Measurements from ENCODE around the gene KRTAP19-8. TPM values are rescaled to one million over a fixed set of nuclear protein-coding genes. Genes with fewer than 3 reads are reported as not detected.

KRTAP19-8 gene
- polyA plus RNA-seq, 1 of the 3 experiments (the other 2 are of a cell fraction), result not detected

- Histone ChIP-seq H3K27ac (ENCODE audit: low read depth in 2 of 2, low read length in 1 of 2) (no peak overlapping the region), H3K36me3 (replicated peaks in 1 of 2; ENCODE audit: control insufficient read depth in 1 of 2, insufficient read depth in 2 of 2, low read length in 1 of 2) (no peaks in the 10 kb centered on the region), H3K79me2 (ENCODE audit: insufficient read depth) (no peaks in the 10 kb centered on the region), H4K20me1 (ENCODE audit: insufficient read depth) (no peaks in the 10 kb centered on the region), H3K9ac (no peak overlapping the region), H3K27me3 (ENCODE audit: insufficient read depth) (peaks cover 4% of the 10 kb centered on the region; the same call in 1 of the 2 replicates), H3F3A (replicated peaks; ENCODE audit: insufficient read depth) (no peaks in the 10 kb centered on the region), H3K4me1 (ENCODE audit: control insufficient read depth in 1 of 2, insufficient read depth in 2 of 2, low read depth in 1 of 2, low read length in 1 of 2) (no peaks in the 10 kb centered on the region), H3K4me2 (no peak overlapping the region), H3K9me2 (no peaks in the 10 kb centered on the region), H3K9me3 (no peaks in the 10 kb centered on the region), H2AFZ (ENCODE audit: low read depth) (no peak overlapping the region), H3K4me3 (ENCODE audit: low read depth in 2 of 2, low read length in 1 of 2) (no peak overlapping the region)
- no peak for TF ChIP-seq SIN3A (IDR thresholded peaks at IDR 0.05; ENCODE audit: borderline replicate concordance, low read depth, low read length)
- no peak for TF ChIP-seq FOXM1 (IDR thresholded peaks at IDR 0.05; ENCODE audit: low read depth)
- TF ChIP-seq RAD21 (IDR thresholded peaks at IDR 0.05; ENCODE audit: low read length), result no peak
- TF ChIP-seq MAX (IDR thresholded peaks at IDR 0.05; ENCODE audit: low read depth), result no peak
- TF ChIP-seq RFX5 (IDR thresholded peaks at IDR 0.05; ENCODE audit: low read length), result no peak
- no peak for TF ChIP-seq USF1 (IDR thresholded peaks at IDR 0.05; ENCODE audit: borderline replicate concordance, low read depth)
- ChIA-PET CTCF (interaction anchor here (0.6 to 1.2 kb wide), 2 partner anchors 17 to 72 kb away, joined by 3 read pairs; no protein-coding TSS in a partner anchor), POLR2A (no interaction called here)
- WGBS (ENCODE audit: low lambda C conversion rate), result 4% methylated on average over 4 of the region's 4 CpGs
- no peak for DNase-seq
These were observed 25.9 kb downstream of the KRTAP19-8 start for GRCh38 chr21:31012133-31013089.

- CTCF ChIA-PET, result no interaction called here
- H3K79me2 ChIP-seq (ENCODE audit: insufficient read depth), result no peaks in the 10 kb centered on the region
- no peaks in the 10 kb centered on the region for H3K4me1 ChIP-seq (ENCODE audit: control insufficient read depth in 1 of 2, insufficient read depth in 2 of 2, low read depth in 1 of 2, low read length in 1 of 2)
- no peak overlapping the region for H3K4me2 ChIP-seq
- no peaks in the 10 kb centered on the region for H3K9me3 ChIP-seq
- H2AFZ ChIP-seq (ENCODE audit: low read depth), result no peak overlapping the region
- POLR2A ChIA-PET, result no interaction called here
- H3K9ac ChIP-seq, result no peak overlapping the region
- H3K27ac ChIP-seq (ENCODE audit: low read depth in 2 of 2, low read length in 1 of 2), result no peak overlapping the region
- peaks cover 4% of the 10 kb centered on the region; the same call in 1 of the 2 replicates for H3K27me3 ChIP-seq (ENCODE audit: insufficient read depth)
- no peaks in the 10 kb centered on the region for H3F3A ChIP-seq (replicated peaks; ENCODE audit: insufficient read depth)
- 0% methylated on average over 1 of the region's 1 CpG for WGBS (ENCODE audit: low lambda C conversion rate)
- no peak overlapping the region for H3K4me3 ChIP-seq (ENCODE audit: low read depth in 2 of 2, low read length in 1 of 2)
- no peaks in the 10 kb centered on the region for H3K9me2 ChIP-seq
- H4K20me1 ChIP-seq (ENCODE audit: insufficient read depth), result no peaks in the 10 kb centered on the region
- no peaks in the 10 kb centered on the region for H3K36me3 ChIP-seq (replicated peaks in 1 of 2; ENCODE audit: control insufficient read depth in 1 of 2, insufficient read depth in 2 of 2, low read length in 1 of 2)
- DNase-seq, result no peak
- TF ChIP-seq RCOR1 (IDR thresholded peaks at IDR 0.05; ENCODE audit: low read length) (no peak), MXI1 (IDR thresholded peaks at IDR 0.05; ENCODE audit: low read depth, low read length) (no peak), USF1 (IDR thresholded peaks at IDR 0.05; ENCODE audit: borderline replicate concordance, low read depth) (no peak), TEAD4 (IDR thresholded peaks at IDR 0.05; ENCODE audit: borderline replicate concordance, insufficient read depth) (no peak), PBX3 (IDR thresholded peaks at IDR 0.05) (no peak), EZH2phosphoT487 (IDR thresholded peaks at IDR 0.05; ENCODE audit: borderline replicate concordance, low read depth) (no peak), GATA2 (CRISPR knock-in tag; IDR thresholded peaks at IDR 0.05) (no peak), ELF1 (IDR thresholded peaks at IDR 0.05) (no peak), NFIC (IDR thresholded peaks at IDR 0.05; ENCODE audit: borderline replicate concordance) (no peak), SMC3 (IDR thresholded peaks at IDR 0.05; ENCODE audit: low read depth, low read length) (no peak), FOXM1 (IDR thresholded peaks at IDR 0.05; ENCODE audit: low read depth) (no peak), REST (IDR thresholded peaks at IDR 0.05; ENCODE audit: low read depth, low read length) (no peak), YY1 (IDR thresholded peaks at IDR 0.05; ENCODE audit: low read depth) (no peak), MAX (IDR thresholded peaks at IDR 0.05; ENCODE audit: low read depth) (no peak)
These were observed 26.9 kb downstream of the KRTAP19-8 start for GRCh38 chr21:31011412-31011811.

All from SK-N-SH (cell line).